Spleen (tissue), 11 donors: ENCODE results near the gene CRYL1. TPM values are rescaled to one million over a fixed set of nuclear protein-coding genes. Genes with fewer than 3 reads are reported as not detected.

Source experiments
- DNase-seq: peaks from one replicate; pipeline ENCODE4 v3.0.0-alpha.2; 2020
- H3K27ac ChIP-seq, 8 donors: fragments of 200-600 bp; sonication (generic) in 7 of 8; 1 replicate in 4 of 8; 2 replicates in 4 of 8; pipeline versions ENCODE4 v1.5.0 to v1.8.0; 2016 to 2021; ENCODE audit warnings: inconsistent platforms in 4 of 8, mild to moderate bottlenecking in 4 of 8, moderate library complexity in 1 of 8
- H3K27me3 ChIP-seq, 7 donors: fragments of 200-600 bp; sonication (generic) in 6 of 7; replicated peaks in 1 of 7; 1 replicate in 4 of 7; 2 replicates in 3 of 7; pipeline versions ENCODE4 v1.5.0 to v1.8.0; 2016 to 2021; ENCODE audit warnings: inconsistent platforms in 3 of 7, mild to moderate bottlenecking in 1 of 7
- H3K36me3 ChIP-seq, 6 donors: fragments of 200-600 bp; sonication (generic) in 5 of 6; 1 replicate in 4 of 6; 2 replicates in 2 of 6; pipeline versions ENCODE4 v1.5.0 to v1.8.0; 2016 to 2021; ENCODE audit warnings: inconsistent platforms in 2 of 6
- H3K4me1 ChIP-seq, 6 donors: fragments of 200-600 bp; sonication (generic) in 5 of 6; 1 replicate in 3 of 6; 2 replicates in 3 of 6; pipeline versions ENCODE4 v1.5.0 to v1.8.0; 2016 to 2021; ENCODE audit warnings: inconsistent platforms in 3 of 6
- H3K4me3 ChIP-seq, 8 donors: fragments of 200-600 bp; sonication (generic) in 7 of 8; 1 replicate in 4 of 8; 2 replicates in 4 of 8; pipeline versions ENCODE4 v1.5.0 to v1.8.0; 2016 to 2021; ENCODE audit warnings: inconsistent platforms in 4 of 8, mild to moderate bottlenecking in 4 of 8, moderate library complexity in 2 of 8
- H3K9me3 ChIP-seq, 8 donors: fragments of 200-600 bp; sonication (generic) in 7 of 8; 1 replicate in 4 of 8; 2 replicates in 4 of 8; pipeline versions ENCODE4 v1.5.0 to v1.8.0; 2016 to 2021; ENCODE audit warnings: inconsistent platforms in 4 of 8
- POLR2A ChIP-seq, 3 donors: fragments of 450-650 bp; IDR thresholded peaks; one replicate each; pipeline ENCODE4 v1.5.1; 2017; ENCODE audit warnings: antibody characterized with exemption in 3 of 3, mild to moderate bottlenecking in 1 of 3
- POLR2AphosphoS5 ChIP-seq, 3 donors: sonication (generic); formaldehyde crosslinking; IDR thresholded peaks; one replicate each; pipeline ENCODE4 v1.5.1; 2017; ENCODE audit warnings: antibody characterized with exemption in 3 of 3
- WGBS, 5 donors: extraction: QIAGEN DNeasy Blood & Tissue Kit in 3 of 5; methylation state at CpG; one replicate each; pipeline versions ENCODE4 v1.1.5 to v1.1.7; 2013 to 2018; 5-methylcytosine and 5-hydroxymethylcytosine counted together
- intact Hi-C: fragments of 100-400 bp; cut with DNase I; formaldehyde crosslinking; loops from one replicate; pipeline ENCODE4 v1.15.0; 2023; ENCODE audit warnings: low total_unique reads
- polyA plus RNA-seq, 3 donors: library from polyadenylated mRNA; stranded (reverse); fragments of 200-250 nt; gene quantifications; one replicate each; pipeline ENCODE4 v1.2.1, GENCODE V29; 2013
- total RNA-seq, 7 donors: library from RNA; depleted of rRNA in 3 of 7; stranded (reverse); fragments of >200 nt in 3 of 7; fragmentation: NEBNext Ultra II Directional in 4 of 7; extraction: Animal tissue kit (Norgen Biotek cat#: 25700) in 4 of 7; gene quantifications; one replicate each; pipeline versions ENCODE4 v1.1.0 to v1.2.1, GENCODE V29; 2016 to 2021
- TF ChIP-seq, protein P1 (sequence below), 11 experiments: fragments of 200-600 bp in 7 of 11; fragments of 450-650 bp in 4 of 11; sonication (generic) in 4 of 11; IDR thresholded peaks in 8 of 11; conservative IDR thresholded peaks in 3 of 11; 1 replicate in 7 of 11; 2 replicates in 4 of 11; pipeline versions ENCODE4 v1.4.0 to v1.8.0; 2016 to 2021; ENCODE audit warnings: antibody characterized with exemption in 11 of 11, inconsistent platforms in 4 of 11, mild to moderate bottlenecking in 1 of 11
- donor health status: healthy with polysubstance abuse.
- donor health status: DM: no; HTN: no; CAD: no; lungs with moderate emphysema.
- donor health status: DM: no; HTN: no; CAD: no.
- donor health status: Bipolar disorder and iron deficiency.
- donor health status: healthy.
- donor health status: DM: no; HTN: no; CAD: no.
- donor health status: DM: yes; HTN: yes; CAD: no.

CRYL1 gene
- total and polyA plus RNA-seq, 10 donors, result 13.5 to 46.5 (median 29.0) TPM

DNA sequence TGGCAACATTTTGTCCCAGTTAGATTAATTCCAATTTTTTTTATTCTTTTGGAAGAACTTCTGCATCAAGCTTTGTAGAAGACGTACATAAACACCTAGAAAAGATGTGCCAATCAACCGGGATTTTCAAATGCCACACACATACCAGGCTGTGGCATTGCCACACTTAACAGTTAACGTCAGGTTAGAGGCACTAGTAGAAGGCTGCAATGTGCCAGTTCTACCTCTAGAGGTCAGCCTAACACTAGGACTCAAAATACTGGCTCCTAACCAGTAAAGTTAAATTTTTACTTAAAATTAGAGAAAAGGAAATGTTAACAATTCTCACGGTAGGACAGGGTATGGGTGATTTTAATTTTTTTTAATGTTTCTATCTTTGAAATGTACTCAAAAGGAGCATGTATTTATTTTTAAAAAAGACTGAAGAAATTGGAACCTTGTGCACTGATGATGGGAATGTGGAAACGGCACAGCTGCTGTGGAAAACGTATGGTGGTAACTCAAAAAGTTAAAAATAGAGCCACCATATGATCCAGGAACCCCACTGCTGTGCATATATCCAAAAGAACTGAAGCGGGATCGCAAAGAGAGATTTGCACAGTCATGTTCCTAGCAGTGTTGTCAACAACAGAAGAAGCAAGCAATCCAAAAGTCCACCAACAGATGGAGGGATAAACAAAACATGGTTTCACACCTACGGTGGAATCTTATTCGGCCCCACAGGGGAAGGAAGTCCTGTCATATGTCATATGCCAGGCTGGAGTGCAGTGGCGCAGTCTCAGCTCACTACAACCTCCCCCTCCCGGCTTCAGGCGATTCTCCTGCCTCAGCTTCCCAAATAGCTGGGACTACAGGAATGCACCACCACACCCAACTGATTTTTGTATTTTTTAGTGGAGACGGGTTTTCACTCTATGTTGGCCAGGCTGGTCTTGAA, 30.3 kb downstream of the CRYL1 start:
- DNase-seq, result no peak
- H3K27me3 ChIP-seq, result no peaks in the 10 kb centered on the region
- H3K4me1 ChIP-seq, result peaks cover 0 to 13% (median 10%) of the 10 kb centered on the region in 6 donors
- H3K9me3 ChIP-seq, result peaks cover 0 to 10% (median 6%) of the 10 kb centered on the region in 8 donors
- intact Hi-C loops, result loop anchor here (5.0 to 10.0 kb wide), 2 partner anchors 209 to 332 kb away; partner anchors contain the start of gene IL17D
- TF ChIP-seq POLR2AphosphoS5 (IDR thresholded peaks at IDR 0.05) (no peak), POLR2A (IDR thresholded peaks at IDR 0.05) (no peak)
- TF ChIP-seq, protein P1, sequence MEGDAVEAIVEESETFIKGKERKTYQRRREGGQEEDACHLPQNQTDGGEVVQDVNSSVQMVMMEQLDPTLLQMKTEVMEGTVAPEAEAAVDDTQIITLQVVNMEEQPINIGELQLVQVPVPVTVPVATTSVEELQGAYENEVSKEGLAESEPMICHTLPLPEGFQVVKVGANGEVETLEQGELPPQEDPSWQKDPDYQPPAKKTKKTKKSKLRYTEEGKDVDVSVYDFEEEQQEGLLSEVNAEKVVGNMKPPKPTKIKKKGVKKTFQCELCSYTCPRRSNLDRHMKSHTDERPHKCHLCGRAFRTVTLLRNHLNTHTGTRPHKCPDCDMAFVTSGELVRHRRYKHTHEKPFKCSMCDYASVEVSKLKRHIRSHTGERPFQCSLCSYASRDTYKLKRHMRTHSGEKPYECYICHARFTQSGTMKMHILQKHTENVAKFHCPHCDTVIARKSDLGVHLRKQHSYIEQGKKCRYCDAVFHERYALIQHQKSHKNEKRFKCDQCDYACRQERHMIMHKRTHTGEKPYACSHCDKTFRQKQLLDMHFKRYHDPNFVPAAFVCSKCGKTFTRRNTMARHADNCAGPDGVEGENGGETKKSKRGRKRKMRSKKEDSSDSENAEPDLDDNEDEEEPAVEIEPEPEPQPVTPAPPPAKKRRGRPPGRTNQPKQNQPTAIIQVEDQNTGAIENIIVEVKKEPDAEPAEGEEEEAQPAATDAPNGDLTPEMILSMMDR (IDR thresholded peaks at IDR 0.05 in 8 of 11, conservative IDR thresholded peaks at IDR 0.05 in 3 of 11), result peak; percentile 85 to 98 (median 95)
- peak overlapping the region in 1 of 8 donors; percentile 1 for H3K27ac ChIP-seq
- 15 to 27% (median 17%) methylated on average over 14 of the region's 14 CpGs for WGBS, 5 donors
- peak overlapping the region in 2 of 8 donors; percentile 10 to 18 for H3K4me3 ChIP-seq
- H3K36me3 ChIP-seq, result no peaks in the 10 kb centered on the region

DNA sequence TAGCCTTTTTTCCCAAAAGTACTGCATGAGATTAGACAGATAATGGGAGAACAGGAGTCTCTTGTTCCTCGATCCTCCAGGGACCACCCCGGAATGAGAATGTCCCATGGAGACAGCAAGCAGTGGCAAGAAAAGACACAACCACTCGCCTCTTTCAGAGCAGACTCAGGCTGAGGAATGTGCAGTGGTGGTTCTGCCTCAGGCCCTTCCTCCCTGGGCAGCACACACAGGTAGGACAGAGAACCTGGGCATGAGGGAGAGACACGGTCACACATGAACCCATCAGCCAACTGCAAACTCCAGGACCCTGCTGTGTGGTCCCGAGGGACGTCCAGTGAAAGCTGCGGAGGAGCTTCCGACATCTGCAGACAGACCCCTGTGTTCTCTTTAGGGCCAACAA, 31.0 kb downstream of the CRYL1 start:
- DNase-seq, result no peak
- H3K4me1 ChIP-seq, result peaks cover 0 to 13% (median 10%) of the 10 kb centered on the region in 6 donors
- TF ChIP-seq, protein P1 (IDR thresholded peaks at IDR 0.05 in 8 of 11, conservative IDR thresholded peaks at IDR 0.05 in 3 of 11), result no peak
- no peak for TF ChIP-seq POLR2AphosphoS5 (IDR thresholded peaks at IDR 0.05)
- no peaks in the 10 kb centered on the region for H3K27me3 ChIP-seq
- WGBS, 5 donors, result 52 to 69% (median 63%) methylated on average over 8 of the region's 8 CpGs
- H3K36me3 ChIP-seq, result no peaks in the 10 kb centered on the region
- no peak overlapping the region for H3K4me3 ChIP-seq
- H3K9me3 ChIP-seq, result peaks cover 0 to 3% (median under 1%) of the 10 kb centered on the region in 8 donors
- no peak overlapping the region for H3K27ac ChIP-seq
- intact Hi-C loops, result loop anchor here (5.0 to 10.0 kb wide), 3 partner anchors 210 to 428 kb away; partner anchors contain the start of gene IL17D

DNA sequence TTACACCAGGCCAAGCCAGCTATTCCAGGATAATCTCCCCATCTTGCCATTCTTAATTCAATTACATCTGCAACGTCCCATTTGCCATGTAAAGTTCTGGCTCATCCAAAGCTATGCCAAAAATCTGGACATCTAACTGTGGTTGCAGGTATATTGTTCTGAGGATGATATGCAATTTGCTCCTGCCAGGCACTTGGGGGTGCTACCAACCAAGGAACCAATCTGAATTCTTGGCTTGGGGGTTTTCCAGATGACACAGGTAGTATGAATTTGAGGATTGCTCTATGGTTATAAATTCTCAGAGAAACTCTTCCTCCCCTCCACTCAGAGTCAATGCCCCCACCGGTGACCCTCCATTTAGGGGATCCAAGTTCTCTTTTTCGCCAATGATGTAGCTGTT, 33.0 kb downstream of the CRYL1 start:
- H3K9me3 ChIP-seq, result no peaks in the 10 kb centered on the region
- intact Hi-C loops, result loop anchor here (5.0 to 10.0 kb wide), 2 partner anchors 212 to 430 kb away; partner anchors contain the start of gene IL17D
- no peaks in the 10 kb centered on the region for H3K27me3 ChIP-seq
- 60 to 76% (median 64%) methylated on average over 3 of the region's 3 CpGs for WGBS, 5 donors
- H3K27ac ChIP-seq, result no peak overlapping the region
- no peak for DNase-seq
- peaks cover 0 to 13% (median 10%) of the 10 kb centered on the region in 6 donors for H3K4me1 ChIP-seq
- no peak overlapping the region for H3K4me3 ChIP-seq
- peaks cover 0 to 16% (median 5%) of the 10 kb centered on the region in 6 donors for H3K36me3 ChIP-seq
- TF ChIP-seq, protein P1 (IDR thresholded peaks at IDR 0.05 in 8 of 11, conservative IDR thresholded peaks at IDR 0.05 in 3 of 11), result peak in 9 of 11 experiments; percentile 17 to 58 (median 36)
- TF ChIP-seq POLR2AphosphoS5 (IDR thresholded peaks at IDR 0.05), result no peak
